H1 (cell line): ENCODE data around the gene NKIRAS2. TPM values are rescaled to one million over a fixed set of nuclear protein-coding genes. Genes with fewer than 3 reads are reported as not detected.

Experiments used
- CTCF ChIA-PET: fragments of 300-600 bp; sonication (Branson Sonifier 250); formaldehyde crosslinking; loops from one replicate; lab custom pipeline; 2021; ENCODE audit not compliant: partially characterized antibody; lab: Charles Lee
- POLR2A ChIA-PET: fragments of 300-600 bp; sonication (Branson Sonifier 250); formaldehyde crosslinking; loops from one replicate; lab custom pipeline; 2021; ENCODE audit warnings: inconsistent platforms; ENCODE audit not compliant: partially characterized antibody; lab: Charles Lee
- DNase-seq, 2 experiments: peaks; one replicate each; pipeline versions ENCODE4 v3.0.0 to v3.0.0-alpha.2; 2010 to 2022; ENCODE audit warnings: low spot score in 2 of 2, low read depth in 1 of 2, mixed read lengths in 1 of 2
- FAIRE-seq: peaks from 2 replicates; lab custom pipeline; 2011; peaks lifted over from hg19 to GRCh38; lab: Jason Lieb, UNC
- H2AFZ ChIP-seq: 2 replicates; pipeline ENCODE4 v1.8.1; 2012; ENCODE audit warnings: low read length, inconsistent platforms
- H2AK5ac ChIP-seq: 2 replicates; pipeline ENCODE4 v1.6.1; 2013; ENCODE audit warnings: low read depth, low read length
- H2BK120ac ChIP-seq: replicated peaks from 2 replicates; pipeline ENCODE3; 2013; ENCODE audit warnings: low read depth, low read length, inconsistent platforms
- H2BK12ac ChIP-seq: 2 replicates; pipeline ENCODE4 v1.6.1; 2013; ENCODE audit warnings: low read depth, low read length
- H2BK15ac ChIP-seq: 2 replicates; pipeline ENCODE4 v1.6.1; 2013; ENCODE audit warnings: low read length
- H2BK20ac ChIP-seq: 2 replicates; pipeline ENCODE4 v1.6.1; 2013; ENCODE audit warnings: low read length
- H2BK5ac ChIP-seq: 2 replicates; pipeline ENCODE4 v1.6.1; 2013; ENCODE audit warnings: low read depth, low read length
- H3K14ac ChIP-seq: 2 replicates; pipeline ENCODE4 v1.6.1; 2013; ENCODE audit warnings: inconsistent platforms; ENCODE audit not compliant: insufficient read length
- H3K18ac ChIP-seq: 2 replicates; pipeline ENCODE4 v1.6.1; 2013; ENCODE audit warnings: low read length; ENCODE audit errors: extremely low read depth
- H3K23ac ChIP-seq: 2 replicates; pipeline ENCODE4 v1.6.1; 2013; ENCODE audit warnings: inconsistent platforms; ENCODE audit not compliant: insufficient read length
- H3K23me2 ChIP-seq: 2 replicates; pipeline ENCODE4 v1.6.1; 2013; ENCODE audit warnings: low read depth, low read length
- H3K27ac ChIP-seq: 2 replicates; pipeline ENCODE4 v1.6.1; 2011; ENCODE audit warnings: low read depth, low read length, inconsistent platforms
- H3K27me3 ChIP-seq, 4 experiments: replicated peaks in 1 of 4; 1 replicate in 1 of 4; 2 replicates in 3 of 4; pipeline versions ENCODE4 v1.6.1 to v1.8.1; 2011 to 2013; ENCODE audit warnings: low read length in 3 of 4, mild to moderate bottlenecking in 3 of 4, inconsistent platforms in 2 of 4, mixed read lengths in 2 of 4, moderate library complexity in 1 of 4; ENCODE audit not compliant: control insufficient read depth in 3 of 4, insufficient read depth in 3 of 4; ENCODE audit errors: extremely low read depth in 1 of 4
- H3K36me3 ChIP-seq, 4 experiments: 2 replicates each; pipeline versions ENCODE4 v1.6.1 to v1.8.1; 2011 to 2013; ENCODE audit warnings: mild to moderate bottlenecking in 4 of 4, low read length in 3 of 4, moderate library complexity in 2 of 4, control low read depth in 1 of 4, inconsistent platforms in 1 of 4; ENCODE audit not compliant: insufficient read depth in 4 of 4, control insufficient read depth in 2 of 4
- H3K4ac ChIP-seq: replicated peaks from 2 replicates; pipeline ENCODE3; 2013; ENCODE audit warnings: low read length, low read depth, mixed read lengths, inconsistent platforms; ENCODE audit not compliant: insufficient read length
- H3K4me1 ChIP-seq, 4 experiments: replicated peaks in 1 of 4; 1 replicate in 1 of 4; 2 replicates in 3 of 4; pipeline versions ENCODE4 v1.6.1 to v1.8.1; 2011 to 2013; ENCODE audit warnings: low read length in 3 of 4, inconsistent platforms in 2 of 4, mixed read lengths in 1 of 4; ENCODE audit not compliant: insufficient read depth in 4 of 4, control insufficient read depth in 3 of 4
- H3K4me2 ChIP-seq, 2 experiments: 2 replicates each; pipeline versions ENCODE4 v1.6.1 to v1.8.1; 2011 to 2013; ENCODE audit warnings: low read depth in 2 of 2, low read length in 2 of 2, control low read depth in 1 of 2, inconsistent platforms in 1 of 2, mild to moderate bottlenecking in 1 of 2; ENCODE audit not compliant: insufficient read depth in 1 of 2
- H3K4me3 ChIP-seq, 4 experiments: fragments of 200-600, 300-600 bp in 1 of 4; sonication (generic), shearing (Covaris generic), sonication (Bioruptor Twin) in 1 of 4; 2 replicates each; pipeline versions ENCODE4 v1.5.1 to v1.8.1; 2011 to 2016; ENCODE audit warnings: low read length in 4 of 4, low read depth in 3 of 4, control low read depth in 2 of 4, inconsistent platforms in 2 of 4, mild to moderate bottlenecking in 2 of 4, mixed read lengths in 1 of 4, moderate library complexity in 1 of 4; ENCODE audit not compliant: insufficient read depth in 2 of 4; ENCODE audit errors: extremely low read depth in 1 of 4
- H3K56ac ChIP-seq: replicated peaks from 2 replicates; pipeline ENCODE3; 2013; ENCODE audit warnings: low read depth, mild to moderate bottlenecking, mixed read lengths, low read length, inconsistent platforms; ENCODE audit not compliant: insufficient read length
- H3K79me1 ChIP-seq: 2 replicates; pipeline ENCODE4 v1.6.1; 2013; ENCODE audit warnings: low read depth, low read length, control low read depth
- H3K79me2 ChIP-seq, 2 experiments: 2 replicates each; pipeline versions ENCODE4 v1.6.1 to v1.8.1; 2012 to 2013; ENCODE audit warnings: low read length in 2 of 2, mild to moderate bottlenecking in 2 of 2, inconsistent platforms in 1 of 2; ENCODE audit not compliant: insufficient read depth in 2 of 2, control insufficient read depth in 1 of 2
- H3K9ac ChIP-seq, 4 experiments: replicated peaks in 1 of 4; 1 replicate in 1 of 4; 2 replicates in 3 of 4; pipeline versions ENCODE4 v1.6.1 to v1.8.1; 2011 to 2013; ENCODE audit warnings: low read depth in 3 of 4, low read length in 3 of 4, control low read depth in 2 of 4, mild to moderate bottlenecking in 2 of 4, moderate library complexity in 2 of 4, inconsistent platforms in 1 of 4; ENCODE audit errors: extremely low read depth in 1 of 4
- H3K9me3 ChIP-seq, 2 experiments: 2 replicates each; pipeline versions ENCODE4 v1.6.1 to v1.8.1; 2012 to 2013; ENCODE audit warnings: mild to moderate bottlenecking in 2 of 2, moderate library complexity in 2 of 2, control low read depth in 1 of 2, inconsistent platforms in 1 of 2, low read depth in 1 of 2, low read length in 1 of 2, mixed read lengths in 1 of 2; ENCODE audit not compliant: insufficient read depth in 2 of 2
- H4K20me1 ChIP-seq, 2 experiments: replicated peaks in 1 of 2; 2 replicates each; pipeline versions ENCODE3 to v1.8.1; 2011 to 2013; ENCODE audit warnings: inconsistent platforms in 2 of 2, low read length in 2 of 2, mild to moderate bottlenecking in 1 of 2; ENCODE audit not compliant: insufficient read depth in 2 of 2, control insufficient read depth in 1 of 2
- H4K5ac ChIP-seq: 2 replicates; pipeline ENCODE4 v1.6.1; 2013; ENCODE audit warnings: low read length, low read depth, mixed read lengths, inconsistent platforms; ENCODE audit not compliant: insufficient read length
- H4K8ac ChIP-seq: 2 replicates; pipeline ENCODE4 v1.8.0; 2013; ENCODE audit warnings: mild to moderate bottlenecking, moderate library complexity, low read length, inconsistent platforms; ENCODE audit not compliant: insufficient read depth; ENCODE audit errors: extremely low read depth
- H4K91ac ChIP-seq: replicated peaks from 2 replicates; pipeline ENCODE3; 2013; ENCODE audit warnings: low read length, mixed read lengths, inconsistent platforms; ENCODE audit not compliant: insufficient read length
- ATF2 ChIP-seq: IDR thresholded peaks from 2 replicates; pipeline ENCODE4 v1.6.1; 2012; ENCODE audit warnings: low read length, inconsistent platforms
- CEBPB ChIP-seq: IDR thresholded peaks from 2 replicates; pipeline ENCODE4 v1.6.1; 2012; ENCODE audit warnings: low read depth, low read length
- CTBP2 ChIP-seq: IDR thresholded peaks from 2 replicates; pipeline ENCODE4 v1.7.0; 2011; ENCODE audit warnings: borderline replicate concordance, mild to moderate bottlenecking, moderate library complexity, mixed read lengths, low read length; ENCODE audit not compliant: insufficient read depth, insufficient read length
- FOSL1 ChIP-seq: IDR thresholded peaks from 2 replicates; pipeline ENCODE4 v1.6.1; 2011; ENCODE audit warnings: mild to moderate bottlenecking, low read depth, low read length, moderate library complexity; ENCODE audit not compliant: insufficient read depth
- GABPA ChIP-seq: IDR thresholded peaks from 2 replicates; pipeline ENCODE4 v1.6.1; 2011; ENCODE audit warnings: mild to moderate bottlenecking, low read length, moderate library complexity, borderline replicate concordance; ENCODE audit not compliant: insufficient read depth
- POLR2AphosphoS5 ChIP-seq: IDR thresholded peaks from 2 replicates; pipeline ENCODE4 v1.6.1; 2011; ENCODE audit warnings: low read depth, low read length
- RFX5 ChIP-seq: IDR thresholded peaks from 2 replicates; pipeline ENCODE4 v1.6.1; 2011; ENCODE audit warnings: low read depth, low read length, improper control_type of control experiment, borderline replicate concordance
- SP1 ChIP-seq: IDR thresholded peaks from 2 replicates; pipeline ENCODE4 v1.6.1; 2011; ENCODE audit warnings: low read depth, low read length
- TAF7 ChIP-seq: optimal IDR thresholded peaks from 2 replicates; pipeline ENCODE3; 2011; ENCODE audit warnings: low read depth, mild to moderate bottlenecking, inconsistent platforms, low read length, moderate library complexity, borderline replicate concordance
- YY1 ChIP-seq: IDR thresholded peaks from 2 replicates; pipeline ENCODE4 v1.6.1; 2011; ENCODE audit warnings: low read depth, mild to moderate bottlenecking, low read length
- WGBS, 2 experiments: shearing (Covaris generic) in 1 of 2; methylation state at CpG; one replicate each; pipeline versions ENCODE4 v1.1.6 to v1.1.7; 2013 to 2015; ENCODE audit warnings: low lambda C conversion rate in 2 of 2, mixed read lengths in 2 of 2, inconsistent platforms in 1 of 2, low coverage in 1 of 2, missing lambda C conversion rate in 1 of 2; ENCODE audit not compliant: insufficient replicate concordance in 2 of 2, insufficient coverage in 1 of 2, insufficient read length in 1 of 2; ENCODE audit errors: extremely low coverage in 1 of 2, missing lambda C conversion rate in 1 of 2; 5-methylcytosine and 5-hydroxymethylcytosine counted together
- polyA plus RNA-seq, 7 experiments: library from polyadenylated mRNA; depleted of rRNA in 3 of 7; stranded (reverse) in 5 of 7; unstranded in 2 of 7; fragments of >200 nt in 5 of 7; fragments of 200-250 nt in 2 of 7; gene quantifications; 1 replicate in 5 of 7; 2 replicates in 1 of 7; 4 replicates in 1 of 7; pipeline versions ENCODE4 v1.2.1 to v1.2.3, GENCODE V29; 2011 to 2013; ENCODE audit warnings: missing spikeins in 2 of 7, mixed read lengths in 2 of 7
- total RNA-seq: library from RNA; stranded (reverse); fragmentation: NEBNext Ultra II Directional; extraction: Animal tissue kit (Norgen Biotek cat#: 25700); gene quantifications from 2 replicates; pipeline ENCODE4 v1.2.1, GENCODE V29; 2021

NKIRAS2 gene
- total and polyA plus RNA-seq, 2 of the 8 experiments (the other 6 are each of a cell fraction or from before 2014, with no cell fraction given) = 34.5 to 51.1 TPM

GRCh38 chr17:42039794-42040763 lies 20.2 kb downstream of the NKIRAS2 start:
- Histone ChIP-seq H3K79me2 (no peaks in the 10 kb centered on the region), H3K4ac (no peak overlapping the region), H3K36me3 (no peaks in the 10 kb centered on the region), H3K4me1 (peaks cover 0 to 6% (median 2%) of the 10 kb centered on the region in 4 experiments; a peak in 1 of 7 replicates), H3K9ac (no peak overlapping the region), H3K56ac (no peak overlapping the region), H2BK120ac (no peak overlapping the region), H3K23me2 (no peaks in the 10 kb centered on the region), H4K8ac (no peak overlapping the region), H3K79me1 (no peaks in the 10 kb centered on the region), H4K91ac (no peak overlapping the region), H3K27ac (no peak overlapping the region), H2BK15ac (no peak overlapping the region; the same call in 1 of the 2 replicates), H2BK5ac (no peak overlapping the region), H3K23ac (no peak overlapping the region), H3K27me3 (no peaks in the 10 kb centered on the region), H2BK20ac (no peak overlapping the region), H4K5ac (no peak overlapping the region), H2AFZ (no peak overlapping the region), H3K4me2 (no peak overlapping the region), H2AK5ac (no peak overlapping the region), H3K14ac (no peak overlapping the region), H3K9me3 (no peaks in the 10 kb centered on the region), H2BK12ac (no peak overlapping the region), H4K20me1 (no peaks in the 10 kb centered on the region), H3K18ac (no peak overlapping the region), H3K4me3 (no peak overlapping the region)
- POLR2A ChIA-PET = interaction anchor here (0.6 to 3.4 kb wide), 8 partner anchors 9 to 238 kb away, joined by 3 to 21 read pairs (median 4); partner anchors contain the start of gene ZNF385C
- FAIRE-seq (no peak), DNase-seq (no peak)
- CTCF ChIA-PET = interaction anchor here (0.7 to 38.8 kb wide), 12 partner anchors 9 to 269 kb away, joined by 3 to 1084 read pairs (median 8); partner anchors contain the start of genes DHX58, DNAJC7, HSPB9 and KAT2A
- WGBS, 2 experiments = 93% methylated on average over 23 of the region's 77 CpGs; no CpG with 5 or more reads in 1 of the 2 experiments
- TF ChIP-seq TAF7 (no peak), GABPA (no peak), FOSL1 (no peak), YY1 (no peak), SP1 (no peak), POLR2AphosphoS5 (no peak), CEBPB (no peak), RFX5 (no peak), CTBP2 (no peak), ATF2 (no peak)
